Activated CD4-positive, alpha-beta memory T cell treated with anti-CD3 and anti-CD28 coated beads, Interleukin-2, amount 10 ng/mL, durations not matched to agents 7 days and 5 days (primary cell): ENCODE data around the gene TASP1. TPM values are rescaled to one million over a fixed set of nuclear protein-coding genes. Genes with fewer than 3 reads are reported as not detected.

ENCODE experiments used
- CTCF ChIA-PET: fragments of 350-600 bp; sonication (Branson Sonifier 250); formaldehyde crosslinking; loops from one replicate; lab custom pipeline; 2021; ENCODE audit warnings: antibody characterized with exemption, inconsistent platforms; lab: Charles Lee
- POLR2A ChIA-PET: fragments of 350-600 bp; sonication (Branson Sonifier 250); formaldehyde crosslinking; loops from one replicate; lab custom pipeline; 2021; ENCODE audit warnings: antibody characterized with exemption; lab: Charles Lee
- DNase-seq: peaks from one replicate; pipeline ENCODE4 v3.0.0-alpha.2; 2020
- H3K27ac Mint-ChIP-seq: one replicate; pipeline ENCODE4 v1.8.0; 2021; ENCODE audit warnings: mild to moderate bottlenecking, mixed read lengths
- H3K27me3 Mint-ChIP-seq: one replicate; pipeline ENCODE4 v1.8.0; 2021; ENCODE audit warnings: mixed read lengths
- H3K36me3 Mint-ChIP-seq: one replicate; pipeline ENCODE4 v1.8.0; 2021; ENCODE audit warnings: low read depth, mixed read lengths
- H3K4me1 Mint-ChIP-seq: one replicate; pipeline ENCODE4 v1.8.0; 2021; ENCODE audit warnings: mixed read lengths
- H3K4me3 Mint-ChIP-seq: one replicate; pipeline ENCODE4 v1.8.0; 2021; ENCODE audit warnings: mild to moderate bottlenecking, mixed read lengths
- H3K9me3 Mint-ChIP-seq: one replicate; pipeline ENCODE4 v1.8.0; 2021; ENCODE audit warnings: mixed read lengths
- total RNA-seq, 2 experiments: library from RNA; stranded (reverse); gene quantifications; one replicate each; pipeline ENCODE4 v1.2.3, GENCODE V29; 2021

TASP1 gene
- total RNA-seq, 2 experiments from 2014 or later, result 8.6 to 9.8 TPM

- DNase-seq, result no peak
- no peak overlapping the region for H3K27ac Mint-ChIP-seq
- CTCF ChIA-PET, result no interaction called here
- H3K27me3 Mint-ChIP-seq, result no peaks in the 10 kb centered on the region
- H3K4me3 Mint-ChIP-seq, result no peak overlapping the region
- POLR2A ChIA-PET, result no interaction called here
- peaks cover 3% of the 10 kb centered on the region for H3K9me3 Mint-ChIP-seq
- no peaks in the 10 kb centered on the region for H3K4me1 Mint-ChIP-seq
- H3K36me3 Mint-ChIP-seq, result peaks cover 8% of the 10 kb centered on the region
These were observed 57.3 kb downstream of the TASP1 start for GRCh38 chr20:13581451-13581850.

DNA sequence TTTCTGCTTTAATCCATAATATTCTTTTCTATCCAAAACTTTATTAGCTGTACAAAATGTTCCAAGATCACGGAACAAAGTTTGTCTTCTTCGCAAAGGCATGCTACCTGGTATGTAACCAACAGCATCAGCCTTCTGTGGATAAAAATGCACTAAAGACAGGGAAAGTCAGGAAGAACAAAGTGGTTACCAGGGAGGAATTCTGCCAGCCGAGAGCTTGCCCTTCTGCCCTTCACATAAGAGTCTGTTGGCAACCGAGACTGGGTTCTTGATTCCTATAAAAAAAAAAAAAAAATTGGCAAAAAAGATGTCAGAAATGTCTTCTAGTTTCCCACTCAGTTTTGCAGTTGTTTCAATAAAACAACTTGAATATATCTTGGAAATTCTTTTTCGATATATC lies 58.0 kb downstream of the TASP1 start:
- POLR2A ChIA-PET, result no interaction called here
- Mint-ChIP-seq H3K36me3 (peaks cover 4% of the 10 kb centered on the region), H3K27ac (no peak overlapping the region), H3K9me3 (no peaks in the 10 kb centered on the region), H3K4me1 (no peaks in the 10 kb centered on the region), H3K4me3 (no peak overlapping the region), H3K27me3 (no peaks in the 10 kb centered on the region)
- CTCF ChIA-PET, result no interaction called here
- DNase-seq, result no peak

DNA sequence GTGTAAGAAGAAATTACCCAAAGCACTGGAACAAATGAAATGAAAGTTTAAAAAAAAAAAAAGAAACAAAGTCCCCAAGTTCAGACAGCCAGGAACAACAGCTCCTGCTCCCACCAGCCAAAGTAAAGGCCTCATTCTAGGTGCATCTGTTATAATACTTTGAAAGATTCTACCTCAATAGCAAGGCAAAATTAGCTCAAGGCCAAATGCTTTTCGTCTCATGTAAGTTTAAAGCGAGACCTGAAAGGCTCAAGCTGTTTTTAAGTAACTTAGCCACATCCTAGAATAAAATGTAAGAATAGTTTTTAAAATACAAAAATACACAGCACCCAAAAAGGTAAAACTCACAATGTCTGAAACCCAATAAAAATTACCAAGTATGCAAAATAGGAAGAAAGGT lies 64.7 kb downstream of the TASP1 start:
- CTCF ChIA-PET, result interaction anchor here (1.5 kb wide), 1 partner anchor 28 kb away, joined by 5 read pairs; no protein-coding TSS in a partner anchor
- H3K4me3 Mint-ChIP-seq, result no peak overlapping the region

GRCh38 chr20:13571662-13572061 lies 67.1 kb downstream of the TASP1 start:
- Mint-ChIP-seq H3K9me3 (no peaks in the 10 kb centered on the region), H3K36me3 (no peaks in the 10 kb centered on the region), H3K4me1 (no peaks in the 10 kb centered on the region), H3K27me3 (no peaks in the 10 kb centered on the region), H3K4me3 (no peak overlapping the region), H3K27ac (no peak overlapping the region)
- CTCF ChIA-PET, result no interaction called here
- DNase-seq, result no peak
- POLR2A ChIA-PET, result no interaction called here

More for the DNA sequence above, 64.7 kb downstream of the TASP1 start:
- Mint-ChIP-seq H3K9me3 (no peaks in the 10 kb centered on the region), H3K27me3 (no peaks in the 10 kb centered on the region), H3K4me1 (no peaks in the 10 kb centered on the region), H3K27ac (no peak overlapping the region), H3K36me3 (peaks cover 2% of the 10 kb centered on the region)
- DNase-seq, result no peak
- POLR2A ChIA-PET, result no interaction called here

DNA sequence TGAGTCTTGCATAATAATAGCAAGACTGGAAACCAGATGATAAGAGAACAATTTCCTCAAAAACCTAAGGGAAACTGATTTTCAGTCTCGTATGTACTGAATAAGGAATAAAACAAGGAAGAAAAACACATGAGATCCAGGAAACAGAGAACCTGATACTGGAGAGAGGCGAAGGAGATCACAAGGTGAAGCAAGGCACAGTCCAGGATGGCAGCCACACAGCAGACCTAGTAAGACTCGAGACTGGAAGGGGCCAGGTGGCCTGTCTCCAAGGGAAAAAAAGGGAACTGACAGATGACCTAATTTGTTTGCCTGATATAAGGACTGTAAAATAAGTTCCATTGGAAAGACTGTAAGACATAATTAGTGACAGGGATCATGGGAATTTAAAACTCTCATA lies 71.1 kb downstream of the TASP1 start:
- ChIA-PET POLR2A (no interaction called here), CTCF (no interaction called here)
- Mint-ChIP-seq H3K36me3 (no peaks in the 10 kb centered on the region), H3K27ac (no peak overlapping the region), H3K4me1 (no peaks in the 10 kb centered on the region), H3K27me3 (no peaks in the 10 kb centered on the region), H3K9me3 (no peaks in the 10 kb centered on the region), H3K4me3 (no peak overlapping the region)
- no peak for DNase-seq

- ChIA-PET CTCF (no interaction called here), POLR2A (no interaction called here)
- Mint-ChIP-seq H3K9me3 (no peaks in the 10 kb centered on the region), H3K4me1 (no peaks in the 10 kb centered on the region), H3K27me3 (no peaks in the 10 kb centered on the region), H3K4me3 (no peak overlapping the region), H3K36me3 (peaks cover 3% of the 10 kb centered on the region), H3K27ac (no peak overlapping the region)
- DNase-seq, result no peak
These were observed 74.9 kb downstream of the TASP1 start for GRCh38 chr20:13563854-13564253.

GRCh38 chr20:13554706-13555105 lies 84.0 kb downstream of the TASP1 start:
- CTCF ChIA-PET, result interaction anchor here (6.3 kb wide), 1 partner anchor 8 kb away, joined by 64 read pairs; no protein-coding TSS in a partner anchor
- H3K9me3 Mint-ChIP-seq, result no peaks in the 10 kb centered on the region

DNA sequence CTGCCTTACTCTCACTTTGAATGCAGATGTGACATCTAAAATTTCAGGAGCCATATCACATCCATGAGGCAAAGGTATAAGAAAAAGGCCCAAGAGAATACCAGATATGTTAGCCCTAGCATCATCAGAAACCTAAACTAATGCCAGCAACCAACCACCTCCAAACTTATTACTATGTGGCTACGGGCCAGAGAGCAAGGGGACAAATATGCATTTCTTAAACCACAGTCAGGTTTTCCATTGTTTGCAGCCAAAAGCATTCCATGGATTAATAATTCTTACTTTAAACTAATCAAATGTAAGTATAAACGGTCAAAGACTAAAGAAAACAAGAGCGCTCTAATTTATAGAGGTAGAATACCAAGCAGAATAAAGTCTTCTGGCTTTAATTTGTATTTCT lies 84.7 kb downstream of the TASP1 start:
- ChIA-PET POLR2A (no interaction called here), CTCF (no interaction called here)
- H3K4me3 Mint-ChIP-seq, result no peak overlapping the region

More at GRCh38 chr20:13554706-13555105, 84.0 kb downstream of the TASP1 start:
- H3K4me3 Mint-ChIP-seq, result no peak overlapping the region
- no peak for DNase-seq
- no peaks in the 10 kb centered on the region for H3K4me1 Mint-ChIP-seq
- H3K27ac Mint-ChIP-seq, result no peak overlapping the region
- peaks cover 4% of the 10 kb centered on the region for H3K36me3 Mint-ChIP-seq
- POLR2A ChIA-PET, result no interaction called here
- no peaks in the 10 kb centered on the region for H3K27me3 Mint-ChIP-seq

GRCh38 chr20:13552061-13552460 lies 86.7 kb downstream of the TASP1 start:
- no peak for DNase-seq
- Mint-ChIP-seq H3K27me3 (no peaks in the 10 kb centered on the region), H3K4me3 (no peak overlapping the region), H3K9me3 (no peaks in the 10 kb centered on the region), H3K36me3 (peaks cover 2% of the 10 kb centered on the region), H3K27ac (no peak overlapping the region), H3K4me1 (no peaks in the 10 kb centered on the region)
- ChIA-PET CTCF (no interaction called here), POLR2A (no interaction called here)

More for the DNA sequence above, 84.7 kb downstream of the TASP1 start:
- no peaks in the 10 kb centered on the region for H3K4me1 Mint-ChIP-seq
- H3K27me3 Mint-ChIP-seq, result no peaks in the 10 kb centered on the region
- DNase-seq, result no peak
- peaks cover 4% of the 10 kb centered on the region for H3K36me3 Mint-ChIP-seq
- no peaks in the 10 kb centered on the region for H3K9me3 Mint-ChIP-seq
- no peak overlapping the region for H3K27ac Mint-ChIP-seq

- no peak overlapping the region for H3K27ac Mint-ChIP-seq
- H3K4me3 Mint-ChIP-seq, result no peak overlapping the region
- no peaks in the 10 kb centered on the region for H3K36me3 Mint-ChIP-seq
- ChIA-PET POLR2A (no interaction called here), CTCF (interaction anchor here (0.6 to 4.7 kb wide), 3 partner anchors 12 to 512 kb away, joined by 3 to 43 read pairs (median 3); no protein-coding TSS in a partner anchor)
- DNase-seq, result no peak
- H3K27me3 Mint-ChIP-seq, result no peaks in the 10 kb centered on the region
- no peaks in the 10 kb centered on the region for H3K4me1 Mint-ChIP-seq
- H3K9me3 Mint-ChIP-seq, result no peaks in the 10 kb centered on the region
These were observed 89.3 kb downstream of the TASP1 start for GRCh38 chr20:13549451-13549850.

GRCh38 chr20:13546497-13547131 lies 92.1 kb downstream of the TASP1 start:
- H3K27ac Mint-ChIP-seq, result no peak overlapping the region
- no peaks in the 10 kb centered on the region for H3K9me3 Mint-ChIP-seq
- H3K4me1 Mint-ChIP-seq, result no peaks in the 10 kb centered on the region
- no peaks in the 10 kb centered on the region for H3K36me3 Mint-ChIP-seq
- ChIA-PET POLR2A (interaction anchor here (0.8 to 1.0 kb wide), 2 partner anchors 8 to 9 kb away, joined by 3 read pairs; no protein-coding TSS in a partner anchor), CTCF (interaction anchor here (0.6 to 4.7 kb wide), 40 partner anchors 9 to 431 kb away, joined by 3 to 64 read pairs (median 4); partner anchors contain the start of genes ESF1, NDUFAF5 and TASP1)
- H3K4me3 Mint-ChIP-seq, result no peak overlapping the region
- peak; percentile 74 for DNase-seq
- no peaks in the 10 kb centered on the region for H3K27me3 Mint-ChIP-seq

DNA sequence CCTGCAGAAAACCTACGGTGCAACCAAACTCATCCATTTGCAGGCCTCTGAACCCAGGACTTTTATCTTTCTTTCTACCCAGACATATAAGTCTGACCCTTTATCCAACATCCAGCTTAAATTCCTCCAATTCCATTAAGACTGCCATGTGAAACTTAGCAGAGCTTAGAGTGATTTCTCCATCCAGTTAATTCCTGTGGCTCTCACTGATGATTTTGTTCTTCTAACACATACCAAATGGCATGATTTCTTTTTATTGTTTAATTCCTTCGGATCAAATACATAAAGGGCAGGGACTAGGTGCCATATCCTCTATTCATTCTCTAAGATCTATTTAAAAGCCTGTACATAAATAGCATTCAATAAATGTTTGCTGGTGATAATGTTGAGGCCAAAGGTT lies 92.9 kb downstream of the TASP1 start:
- ChIA-PET POLR2A (interaction anchor here (1.0 kb wide), 1 partner anchor 8 kb away, joined by 3 read pairs; no protein-coding TSS in a partner anchor), CTCF (interaction anchor here (0.7 to 4.7 kb wide), 23 partner anchors 8 to 430 kb away, joined by 3 to 64 read pairs (median 7); partner anchors contain the start of genes ESF1 and NDUFAF5)
- H3K36me3 Mint-ChIP-seq, result no peaks in the 10 kb centered on the region
- H3K4me1 Mint-ChIP-seq, result no peaks in the 10 kb centered on the region
- no peak overlapping the region for H3K4me3 Mint-ChIP-seq
- H3K27me3 Mint-ChIP-seq, result no peaks in the 10 kb centered on the region
- no peak for DNase-seq
- no peak overlapping the region for H3K27ac Mint-ChIP-seq
- H3K9me3 Mint-ChIP-seq, result no peaks in the 10 kb centered on the region

GRCh38 chr20:13543783-13544182 lies 94.9 kb downstream of the TASP1 start:
- CTCF ChIA-PET, result no interaction called here

More at GRCh38 chr20:13543783-13544182, 94.9 kb downstream of the TASP1 start:
- POLR2A ChIA-PET, result no interaction called here
- no peaks in the 10 kb centered on the region for H3K4me1 Mint-ChIP-seq
- no peak for DNase-seq
- no peaks in the 10 kb centered on the region for H3K36me3 Mint-ChIP-seq
- no peaks in the 10 kb centered on the region for H3K27me3 Mint-ChIP-seq
- no peak overlapping the region for H3K27ac Mint-ChIP-seq
- H3K4me3 Mint-ChIP-seq, result no peak overlapping the region
- H3K9me3 Mint-ChIP-seq, result no peaks in the 10 kb centered on the region
